HepG2 (cell line): ENCODE data around the gene LITAF. TPM values are rescaled to one million over a fixed set of nuclear protein-coding genes. Genes with fewer than 3 reads are reported as not detected.

Experiments
- ATM ChIP-seq: fragments of 450-650 bp; IDR thresholded peaks from 2 replicates; pipeline ENCODE4 v1.7.1; 2017; ENCODE audit warnings: mild to moderate bottlenecking, borderline replicate concordance
- BRF2 ChIP-seq: sonication (generic); formaldehyde crosslinking; IDR thresholded peaks from 2 replicates; pipeline ENCODE4 v1.8.1; 2022; ENCODE audit warnings: mild to moderate bottlenecking, missing genetic modification reagents
- ELF1 ChIP-seq: sonication (generic); formaldehyde crosslinking; IDR thresholded peaks from 2 replicates; pipeline ENCODE4 v1.4.0; 2020; ENCODE audit warnings: missing genetic modification reagents
- ETS1 ChIP-seq: sonication (generic); formaldehyde crosslinking; IDR thresholded peaks from 2 replicates; pipeline ENCODE4 v1.4.0; 2020; ENCODE audit warnings: missing genetic modification reagents
- HOXA3 ChIP-seq: sonication (generic); formaldehyde crosslinking; IDR thresholded peaks from 2 replicates; pipeline ENCODE4 v1.5.0; 2020; ENCODE audit warnings: missing genetic modification reagents
- MXI1 ChIP-seq: IDR thresholded peaks from 3 replicates; pipeline ENCODE4 v1.6.1; 2012; ENCODE audit warnings: low read depth, low read length, inconsistent platforms, borderline replicate concordance
- MZF1 ChIP-seq: sonication (generic); formaldehyde crosslinking; IDR thresholded peaks from 2 replicates; pipeline ENCODE4 v1.8.1; 2023; ENCODE audit warnings: mild to moderate bottlenecking, missing genetic modification reagents, borderline replicate concordance
- SKI ChIP-seq: fragments of 450-650 bp; IDR thresholded peaks from one replicate; pipeline ENCODE4 v1.6.1; 2018; ENCODE audit warnings: mild to moderate bottlenecking; ENCODE audit not compliant: partially characterized antibody
- SMYD3 ChIP-seq: sonication (generic); formaldehyde crosslinking; IDR thresholded peaks from 2 replicates; pipeline ENCODE4 v1.8.1; 2023; ENCODE audit warnings: mild to moderate bottlenecking, missing genetic modification reagents
- SPEN ChIP-seq: sonication (generic); formaldehyde crosslinking; IDR thresholded peaks from 2 replicates; pipeline ENCODE4 v1.5.1; 2020; ENCODE audit warnings: low read depth, mild to moderate bottlenecking, missing genetic modification reagents
- TP53 ChIP-seq: sonication (generic); formaldehyde crosslinking; conservative IDR thresholded peaks from 2 replicates; pipeline ENCODE4 v1.4.0; 2020; ENCODE audit warnings: missing genetic modification reagents
- ZBTB42 ChIP-seq: sonication (generic); formaldehyde crosslinking; IDR thresholded peaks from 2 replicates; pipeline ENCODE4 v1.5.0; 2020; ENCODE audit warnings: mild to moderate bottlenecking, missing genetic modification reagents
- ZBTB7A ChIP-seq: sonication (generic); formaldehyde crosslinking; IDR thresholded peaks from 2 replicates; pipeline ENCODE4 v1.8.0; 2022; ENCODE audit warnings: mild to moderate bottlenecking, missing genetic modification reagents
- ZMYM4 ChIP-seq: sonication (generic); formaldehyde crosslinking; IDR thresholded peaks from 2 replicates; pipeline ENCODE4 v1.8.1; 2023; ENCODE audit warnings: mild to moderate bottlenecking, missing genetic modification reagents
- ZNF274 ChIP-seq: sonication (generic); formaldehyde crosslinking; IDR thresholded peaks from 2 replicates; pipeline ENCODE4 v1.5.1; 2020; ENCODE audit warnings: mild to moderate bottlenecking, missing genetic modification reagents
- ZNF333 ChIP-seq: sonication (generic); formaldehyde crosslinking; IDR thresholded peaks from 2 replicates; pipeline ENCODE4 v1.4.0; 2020; ENCODE audit warnings: mild to moderate bottlenecking, missing genetic modification reagents, borderline replicate concordance
- ZNF350 ChIP-seq: sonication (generic); formaldehyde crosslinking; IDR thresholded peaks from 2 replicates; pipeline ENCODE4 v1.4.0; 2020; ENCODE audit warnings: mild to moderate bottlenecking, low read depth, missing genetic modification reagents, borderline replicate concordance
- ZNF414 ChIP-seq: sonication (generic); formaldehyde crosslinking; IDR thresholded peaks from 2 replicates; pipeline ENCODE4 v1.5.0; 2020; ENCODE audit warnings: missing genetic modification reagents
- ZNF570 ChIP-seq: sonication (generic); formaldehyde crosslinking; IDR thresholded peaks from 2 replicates; pipeline ENCODE4 v1.4.0; 2020; ENCODE audit warnings: mild to moderate bottlenecking, missing genetic modification reagents, borderline replicate concordance
- ZNF7 ChIP-seq: IDR thresholded peaks from 2 replicates; pipeline ENCODE4 v1.6.1; 2016; ENCODE audit warnings: missing biosample characterization, missing genetic modification reagents
- ZNF772 ChIP-seq: sonication (generic); formaldehyde crosslinking; IDR thresholded peaks from 2 replicates; pipeline ENCODE4 v1.5.0; 2020; ENCODE audit warnings: mild to moderate bottlenecking, missing genetic modification reagents
- ZSCAN25 ChIP-seq: sonication (generic); formaldehyde crosslinking; IDR thresholded peaks from 2 replicates; pipeline ENCODE4 v1.8.0; 2022; ENCODE audit warnings: mild to moderate bottlenecking, missing genetic modification reagents
- polyA plus RNA-seq, 8 experiments: library from polyadenylated mRNA; depleted of rRNA in 3 of 8; stranded (reverse) in 7 of 8; unstranded in 1 of 8; fragments of >200 nt; fragmentation: Illumina TruSeq in 4 of 8; extraction: Trizol in 4 of 8; gene quantifications; 2 replicates each; pipeline versions ENCODE4 v1.2.1 to v1.2.3, GENCODE V29; 2011 to 2016; ENCODE audit warnings: low read depth in 4 of 8, missing spikeins in 1 of 8, mixed read lengths in 1 of 8; ENCODE audit not compliant: insufficient read depth in 1 of 8
- total RNA-seq, 5 experiments: library from RNA; depleted of rRNA; stranded (reverse); fragments of >200 nt; fragmentation: Illumina TruSeq; extraction: Trizol; gene quantifications; 2 replicates each; pipeline ENCODE4 v1.2.3, GENCODE V29; 2016; ENCODE audit warnings: low read depth in 1 of 5
- TF ChIP-seq, protein P1 (sequence below): sonication (generic); formaldehyde crosslinking; IDR thresholded peaks from 2 replicates; pipeline ENCODE4; 2020; ENCODE audit warnings: missing genetic modification reagents, mild to moderate bottlenecking, borderline replicate concordance
- TF ChIP-seq, protein P2 (sequence below): sonication (generic); formaldehyde crosslinking; IDR thresholded peaks from 2 replicates; pipeline ENCODE4 v1.4.0; 2020; ENCODE audit warnings: missing genetic modification reagents

The LITAF gene
- total and polyA plus RNA-seq, 2 of the 13 experiments (the other 11 are each of a cell fraction or from before 2014, with no cell fraction given): 80.1 to 141 TPM

DNA sequence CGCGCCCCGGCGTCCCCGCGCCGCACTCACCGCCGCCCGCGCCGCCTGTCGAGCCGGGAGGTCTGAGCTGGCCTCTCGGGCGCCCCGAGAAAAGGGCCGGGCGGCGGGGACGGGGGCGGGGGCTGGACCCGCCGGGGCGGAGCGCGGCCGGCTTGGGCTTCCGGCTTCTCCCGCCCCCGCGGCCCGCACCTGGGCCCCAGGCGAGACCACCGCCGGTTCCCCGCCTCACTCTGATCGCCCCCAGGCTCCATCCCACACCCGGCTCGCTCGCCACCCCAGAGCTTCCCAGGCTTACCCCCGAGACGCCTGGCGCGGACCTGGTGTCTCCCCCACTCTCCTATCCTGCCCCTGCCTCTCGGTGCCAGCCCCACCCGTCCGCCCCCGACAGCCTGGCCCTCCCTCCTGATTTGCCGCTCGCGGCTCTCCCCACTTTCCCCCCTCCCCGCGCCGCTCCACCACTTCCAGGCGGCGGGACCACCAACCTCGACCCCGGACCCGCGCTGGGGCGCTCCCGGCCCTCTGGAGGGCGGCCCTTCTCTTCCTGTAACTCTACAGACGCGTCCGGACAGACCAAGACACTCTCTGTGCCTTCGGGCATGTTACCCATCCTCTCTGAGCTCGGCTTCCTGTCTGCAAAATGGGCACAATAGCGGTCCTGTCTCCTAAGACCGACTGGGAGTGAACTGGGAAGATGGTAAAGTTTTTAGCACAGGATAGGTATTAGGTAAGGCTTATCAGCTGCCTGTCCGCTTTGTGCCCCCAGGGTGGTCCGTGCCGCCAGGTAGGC is at the start of gene LITAF (continued):
- peak; percentile 48; the same call in 1 of the 2 replicates for TF ChIP-seq TP53 (CRISPR knock-in tag)
- peak; percentile 11; the same call in 1 of the 2 replicates for TF ChIP-seq ZMYM4 (CRISPR knock-in tag)
- TF ChIP-seq ZBTB7A (CRISPR knock-in tag): peak; percentile 85
- TF ChIP-seq SPEN (CRISPR knock-in tag): peak; percentile 75
- 0 out of 2 replicates have a peak, but pooled peaks have one; percentile 32 for TF ChIP-seq MZF1 (CRISPR knock-in tag)
- TF ChIP-seq ATM: no peak
- peak; percentile 91 for TF ChIP-seq ZNF333
- TF ChIP-seq ZNF350 (CRISPR knock-in tag): peak; percentile 82
- peak; percentile 71 for TF ChIP-seq SKI
- TF ChIP-seq ZSCAN25 (CRISPR knock-in tag): no peak
- 0 out of 2 replicates have a peak, but pooled peaks have one; percentile 52 for TF ChIP-seq ETS1 (CRISPR knock-in tag)
- TF ChIP-seq, protein P1, sequence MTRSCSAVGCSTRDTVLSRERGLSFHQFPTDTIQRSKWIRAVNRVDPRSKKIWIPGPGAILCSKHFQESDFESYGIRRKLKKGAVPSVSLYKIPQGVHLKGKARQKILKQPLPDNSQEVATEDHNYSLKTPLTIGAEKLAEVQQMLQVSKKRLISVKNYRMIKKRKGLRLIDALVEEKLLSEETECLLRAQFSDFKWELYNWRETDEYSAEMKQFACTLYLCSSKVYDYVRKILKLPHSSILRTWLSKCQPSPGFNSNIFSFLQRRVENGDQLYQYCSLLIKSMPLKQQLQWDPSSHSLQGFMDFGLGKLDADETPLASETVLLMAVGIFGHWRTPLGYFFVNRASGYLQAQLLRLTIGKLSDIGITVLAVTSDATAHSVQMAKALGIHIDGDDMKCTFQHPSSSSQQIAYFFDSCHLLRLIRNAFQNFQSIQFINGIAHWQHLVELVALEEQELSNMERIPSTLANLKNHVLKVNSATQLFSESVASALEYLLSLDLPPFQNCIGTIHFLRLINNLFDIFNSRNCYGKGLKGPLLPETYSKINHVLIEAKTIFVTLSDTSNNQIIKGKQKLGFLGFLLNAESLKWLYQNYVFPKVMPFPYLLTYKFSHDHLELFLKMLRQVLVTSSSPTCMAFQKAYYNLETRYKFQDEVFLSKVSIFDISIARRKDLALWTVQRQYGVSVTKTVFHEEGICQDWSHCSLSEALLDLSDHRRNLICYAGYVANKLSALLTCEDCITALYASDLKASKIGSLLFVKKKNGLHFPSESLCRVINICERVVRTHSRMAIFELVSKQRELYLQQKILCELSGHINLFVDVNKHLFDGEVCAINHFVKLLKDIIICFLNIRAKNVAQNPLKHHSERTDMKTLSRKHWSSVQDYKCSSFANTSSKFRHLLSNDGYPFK (CRISPR knock-in tag): peak; percentile 80
- peak; percentile 64; the same call in 1 of the 3 replicates for TF ChIP-seq MXI1
- peak; percentile 43 for TF ChIP-seq ELF1
- peak; percentile 77 for TF ChIP-seq HOXA3
- TF ChIP-seq ZNF7 (CRISPR knock-in tag): peak; percentile 14; the same call in 1 of the 2 replicates
- 0 out of 2 replicates have a peak, but pooled peaks have one; percentile 56 for TF ChIP-seq ZNF414 (CRISPR knock-in tag)
- TF ChIP-seq ZNF570: 0 out of 2 replicates have a peak, but pooled peaks have one; percentile 56
- TF ChIP-seq, protein P2, sequence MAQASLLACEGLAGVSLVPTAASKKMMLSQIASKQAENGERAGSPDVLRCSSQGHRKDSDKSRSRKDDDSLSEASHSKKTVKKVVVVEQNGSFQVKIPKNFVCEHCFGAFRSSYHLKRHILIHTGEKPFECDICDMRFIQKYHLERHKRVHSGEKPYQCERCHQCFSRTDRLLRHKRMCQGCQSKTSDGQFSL (CRISPR knock-in tag): peak; percentile 72; the same call in 1 of the 2 replicates
- 0 out of 2 replicates have a peak, but pooled peaks have one; percentile 25 for TF ChIP-seq BRF2 (CRISPR knock-in tag)
- TF ChIP-seq ZNF772 (CRISPR knock-in tag): peak; percentile 86; the same call in 1 of the 2 replicates
- TF ChIP-seq ZNF274: peak; percentile 93
- TF ChIP-seq SMYD3 (CRISPR knock-in tag): peak; percentile 88; the same call in 1 of the 2 replicates
- peak; percentile 71; the same call in 1 of the 2 replicates for TF ChIP-seq ZBTB42 (CRISPR knock-in tag)
